DMS 273 treated with DMSO at 0.1 percent for 48 hours (cell line): Measurements from ENCODE around the gene HMX3.
"Not testable (repeated sequence)": the region's sequence is repeated elsewhere in the genome, so short reads cannot be mapped to it uniquely, and the experiment has no call there.

Experiments
- DNase-seq: peaks from one replicate; lab custom pipeline; 2025; lab: John Stamatoyannopoulos, UW

The HMX3 gene

DNA sequence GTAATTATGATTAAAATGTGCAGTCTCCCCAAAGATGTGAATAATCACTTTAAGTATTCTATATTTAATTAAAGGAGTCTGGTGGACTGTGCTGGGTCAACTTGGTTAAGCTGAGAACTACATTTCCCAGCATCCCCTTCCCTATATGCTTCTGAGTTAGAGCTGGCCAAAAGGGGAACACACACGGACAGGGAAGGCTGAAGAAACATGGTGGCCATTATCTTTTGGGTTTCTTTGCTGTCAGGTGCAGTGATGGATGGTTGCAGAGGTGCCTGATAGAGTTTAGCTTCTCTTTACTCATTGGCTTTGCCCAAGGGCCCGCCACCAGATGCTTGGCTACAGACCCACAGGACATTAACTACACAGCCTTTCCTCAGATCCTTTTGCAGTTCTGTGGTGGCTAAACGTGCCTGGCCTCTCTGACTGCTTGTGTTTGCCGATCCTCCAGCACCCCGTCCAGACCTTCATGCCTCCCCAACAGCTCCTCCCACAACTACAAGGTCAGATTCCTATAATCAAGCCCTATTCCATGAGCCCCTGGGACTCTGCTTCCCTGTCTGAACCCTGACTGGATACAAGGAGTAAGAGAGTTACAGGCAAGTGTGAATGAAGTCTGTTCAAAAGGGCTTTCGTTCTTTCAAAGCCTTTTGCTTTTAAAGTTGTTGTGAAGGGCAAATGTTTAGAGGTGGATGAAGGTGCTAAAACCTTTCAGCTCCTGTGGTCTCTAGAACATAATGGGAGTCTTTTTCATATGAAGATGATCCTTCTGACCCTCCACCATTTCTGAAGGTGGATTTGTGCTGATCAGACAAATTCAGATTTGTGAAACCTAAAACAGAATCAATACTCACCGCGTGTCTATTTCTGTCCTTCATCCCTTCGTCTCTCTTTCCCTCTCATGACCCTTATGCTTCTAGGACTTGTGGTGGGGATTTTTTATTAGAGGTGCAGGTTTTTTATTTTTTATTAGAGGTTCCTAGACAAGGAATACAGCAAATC lies 39.9 kb downstream of the HMX3 start:
- DNase-seq, result no peak

DNA sequence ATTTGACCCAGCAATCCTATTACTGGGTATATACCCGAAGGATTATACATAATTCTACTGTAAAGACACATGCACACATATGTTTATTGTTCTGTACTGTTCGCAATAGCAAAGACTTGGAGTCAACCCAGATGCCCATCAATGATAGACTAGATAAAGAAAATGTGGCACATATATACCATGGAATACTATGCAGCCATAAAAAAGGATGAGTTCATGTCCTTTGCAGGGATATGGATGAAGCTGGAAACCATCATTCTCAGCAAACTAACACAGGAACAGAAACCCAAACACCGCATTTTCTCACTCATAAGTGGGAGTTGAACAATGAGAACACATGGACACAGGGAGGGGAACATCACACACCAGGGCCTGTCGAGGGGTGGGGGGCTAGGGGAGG lies 42.6 kb downstream of the HMX3 start:
- not testable (repeated sequence) for DNase-seq

DNA sequence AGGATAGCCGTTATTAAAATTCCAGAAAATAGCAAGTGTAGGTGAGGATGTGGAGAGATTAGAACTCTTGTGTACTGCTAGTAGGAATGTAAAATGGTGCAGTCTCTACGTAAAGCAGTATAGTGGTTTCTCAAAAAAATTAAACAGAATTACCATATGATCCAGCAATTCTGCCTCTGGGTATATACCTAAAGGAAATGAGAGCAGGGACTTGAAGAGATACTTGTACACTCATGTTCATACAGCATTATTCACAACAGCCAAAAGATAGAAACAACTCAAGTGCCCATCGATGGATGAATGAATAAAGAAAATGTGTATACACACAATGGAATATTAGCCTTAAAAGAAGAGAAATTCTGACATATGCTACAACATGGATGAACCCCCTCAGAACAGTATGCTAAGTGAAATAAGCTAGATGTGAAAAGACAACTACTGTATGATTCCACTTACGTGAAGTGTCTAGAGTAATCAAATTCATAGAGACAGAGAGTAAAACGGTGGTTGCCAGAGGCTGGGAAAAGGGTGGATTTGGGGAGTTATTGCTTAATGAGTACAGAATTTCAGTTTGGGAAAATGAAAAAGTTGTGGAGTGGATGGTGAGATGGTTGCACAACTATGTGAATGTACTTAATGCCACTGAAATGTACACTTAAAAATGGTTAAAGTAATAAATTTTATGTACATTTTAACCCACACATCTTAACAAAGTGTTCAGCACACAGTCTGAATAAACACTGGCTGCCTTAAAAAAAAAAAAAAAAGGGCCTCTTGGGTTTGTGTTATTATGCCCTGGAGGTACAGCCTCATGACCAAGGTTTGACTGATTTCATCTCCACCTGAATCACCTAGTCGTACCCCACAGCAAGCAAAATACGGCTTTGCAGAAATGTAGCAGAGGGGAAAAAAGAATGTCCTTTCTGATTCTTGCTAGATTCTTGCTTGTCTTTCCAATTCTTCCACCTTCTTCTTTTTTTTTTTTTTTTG lies 44.6 kb downstream of the HMX3 start:
- DNase-seq, result no peak

DNA sequence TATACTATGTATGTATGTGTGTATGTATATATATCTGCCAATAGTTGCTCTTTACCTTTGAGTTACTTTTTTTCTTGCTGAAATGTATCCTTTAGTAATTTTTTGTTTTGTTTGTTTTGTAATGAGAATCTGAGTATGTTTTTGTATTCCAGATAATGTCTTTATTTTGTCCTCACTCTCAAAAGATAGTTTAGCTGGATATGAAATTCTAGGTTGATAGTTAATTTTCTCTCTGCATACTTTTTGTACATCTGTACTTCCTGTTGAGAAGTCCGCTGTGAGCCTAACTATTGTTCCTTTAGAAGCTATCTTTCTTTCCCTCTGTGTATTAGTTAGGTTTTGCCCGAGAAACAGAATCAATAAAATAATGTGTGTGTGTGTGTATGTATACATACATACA lies 48.0 kb downstream of the HMX3 start:
- no peak for DNase-seq

DNA sequence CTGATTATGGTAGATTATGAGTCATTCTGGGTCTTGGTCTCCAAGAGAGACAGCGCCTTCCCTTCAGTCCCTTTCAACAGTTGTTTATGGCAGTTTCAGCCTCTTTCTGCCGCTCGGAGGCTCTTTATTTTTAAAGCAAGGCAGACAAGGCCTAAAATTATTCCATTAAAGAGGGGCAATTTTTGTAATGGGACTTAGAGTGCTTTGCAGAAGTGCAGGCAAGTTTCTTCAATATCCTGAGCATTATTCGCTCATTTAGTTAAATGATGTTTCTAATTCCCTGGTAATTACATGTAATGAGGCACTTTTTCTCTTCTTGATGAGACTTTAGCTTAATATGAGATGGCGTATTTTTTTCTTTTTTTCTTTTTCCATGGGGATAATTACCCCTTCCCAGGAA lies 52.0 kb downstream of the HMX3 start:
- no peak for DNase-seq
